Epithelial cell of esophagus (primary cell): ENCODE measurements around the gene RAD51B.

Experiments used
- DNase-seq: peaks from one replicate; pipeline ENCODE4 v3.0.0; 2010; ENCODE audit warnings: low read depth
- H3K4me3 ChIP-seq: 2 replicates; pipeline ENCODE4 v1.5.1; 2011; ENCODE audit warnings: mild to moderate bottlenecking, low read length, control low read depth
- TF ChIP-seq, protein P1 (sequence below): IDR thresholded peaks from 2 replicates; pipeline ENCODE4 v1.5.1; 2011; ENCODE audit warnings: low read depth, mild to moderate bottlenecking, low read length, control low read depth, inconsistent platforms; ENCODE audit not compliant: insufficient read depth; ENCODE audit errors: missing control alignments

The RAD51B gene

DNA sequence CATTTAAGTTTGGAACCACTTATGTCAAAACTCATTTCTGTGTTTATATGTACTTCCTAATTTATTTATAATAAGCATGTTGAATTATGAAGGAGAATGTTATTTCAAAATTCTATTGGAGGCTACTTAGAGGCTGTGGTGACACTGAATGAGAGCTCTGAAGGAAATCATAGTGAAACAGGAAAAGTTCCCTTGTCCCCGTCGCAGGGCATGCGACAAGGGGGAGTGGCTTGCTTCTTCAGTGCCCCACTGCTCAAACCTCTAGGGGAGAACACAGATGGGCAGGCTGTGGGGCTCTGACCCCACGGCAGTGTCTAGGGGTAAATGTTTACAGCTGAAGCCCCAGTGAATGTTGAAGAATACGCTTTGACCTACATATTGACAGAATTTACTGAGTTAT, 261.9 kb downstream of the RAD51B start:
- DNase-seq, result no peak
- TF ChIP-seq, protein P1, sequence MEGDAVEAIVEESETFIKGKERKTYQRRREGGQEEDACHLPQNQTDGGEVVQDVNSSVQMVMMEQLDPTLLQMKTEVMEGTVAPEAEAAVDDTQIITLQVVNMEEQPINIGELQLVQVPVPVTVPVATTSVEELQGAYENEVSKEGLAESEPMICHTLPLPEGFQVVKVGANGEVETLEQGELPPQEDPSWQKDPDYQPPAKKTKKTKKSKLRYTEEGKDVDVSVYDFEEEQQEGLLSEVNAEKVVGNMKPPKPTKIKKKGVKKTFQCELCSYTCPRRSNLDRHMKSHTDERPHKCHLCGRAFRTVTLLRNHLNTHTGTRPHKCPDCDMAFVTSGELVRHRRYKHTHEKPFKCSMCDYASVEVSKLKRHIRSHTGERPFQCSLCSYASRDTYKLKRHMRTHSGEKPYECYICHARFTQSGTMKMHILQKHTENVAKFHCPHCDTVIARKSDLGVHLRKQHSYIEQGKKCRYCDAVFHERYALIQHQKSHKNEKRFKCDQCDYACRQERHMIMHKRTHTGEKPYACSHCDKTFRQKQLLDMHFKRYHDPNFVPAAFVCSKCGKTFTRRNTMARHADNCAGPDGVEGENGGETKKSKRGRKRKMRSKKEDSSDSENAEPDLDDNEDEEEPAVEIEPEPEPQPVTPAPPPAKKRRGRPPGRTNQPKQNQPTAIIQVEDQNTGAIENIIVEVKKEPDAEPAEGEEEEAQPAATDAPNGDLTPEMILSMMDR, result no peak
- no peak overlapping the region for H3K4me3 ChIP-seq

DNA sequence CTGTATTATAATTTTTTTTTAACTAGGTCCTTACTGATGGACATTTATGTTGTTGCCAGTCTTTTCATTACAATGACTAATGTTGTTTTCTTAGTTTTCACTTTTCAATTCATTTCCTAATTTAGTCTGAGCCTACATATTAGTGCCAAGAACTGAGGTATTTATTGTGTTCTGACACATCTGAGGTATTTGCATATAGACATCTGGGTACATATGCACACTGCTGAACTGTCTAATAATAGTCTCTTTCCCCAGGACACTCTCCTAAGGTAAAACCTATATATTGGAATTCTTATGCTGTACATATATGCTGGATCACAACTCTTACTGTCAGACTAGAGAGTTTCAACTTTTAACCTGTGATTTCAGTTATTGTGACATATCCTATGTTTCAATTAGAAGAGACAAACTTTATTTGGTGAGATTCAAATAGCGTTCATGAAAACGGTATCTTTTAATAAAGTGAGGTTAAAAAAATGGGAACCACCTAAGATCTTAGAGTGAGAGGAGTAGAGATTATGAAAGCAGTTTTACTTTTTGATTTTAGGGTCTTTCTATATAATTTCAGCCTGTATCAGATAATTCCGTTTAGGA, 263.2 kb downstream of the RAD51B start:
- no peak overlapping the region for H3K4me3 ChIP-seq
- peak; percentile 41 for DNase-seq
- TF ChIP-seq, protein P1, result no peak

DNA sequence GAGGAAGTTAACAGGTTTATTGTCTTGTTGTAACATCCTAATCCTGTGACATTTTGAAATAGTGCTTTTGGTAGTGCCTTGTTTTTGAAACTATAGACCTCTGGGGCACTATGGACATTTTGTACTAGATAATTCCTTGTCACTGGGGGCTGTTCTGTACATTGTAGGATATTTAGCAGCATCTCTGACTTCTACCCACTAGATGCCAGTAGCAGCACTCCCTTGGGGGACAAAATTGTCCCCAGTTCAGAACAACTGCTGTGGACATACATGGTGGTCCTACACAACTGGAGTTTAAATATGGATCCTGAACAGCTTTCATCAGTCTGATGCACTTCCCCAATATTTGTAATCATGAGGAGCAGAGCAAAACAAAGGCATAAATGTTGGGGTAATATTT, 264.7 kb downstream of the RAD51B start:
- DNase-seq, result no peak
- no peak overlapping the region for H3K4me3 ChIP-seq
- TF ChIP-seq, protein P1, result peak; percentile 24

DNA sequence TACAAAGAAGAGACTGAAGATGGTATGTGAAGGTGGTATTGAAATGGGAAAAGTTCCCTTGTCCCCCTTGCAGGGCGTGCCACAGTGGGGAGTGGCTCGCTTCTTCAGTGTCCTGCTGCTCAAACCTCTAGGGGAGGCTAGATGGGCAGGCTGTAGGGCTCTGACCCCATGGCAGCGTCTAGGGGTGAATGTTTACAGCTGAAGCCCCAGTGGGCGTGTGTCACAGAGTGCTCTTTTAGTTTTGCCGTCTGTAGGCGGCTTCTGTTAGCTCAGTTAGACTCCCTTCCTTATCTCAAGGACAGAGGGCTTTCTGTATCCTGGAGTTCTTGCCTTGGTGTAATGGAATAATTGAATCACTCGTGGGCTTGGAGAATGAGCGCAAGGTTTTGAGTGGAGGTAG, 266.2 kb downstream of the RAD51B start:
- H3K4me3 ChIP-seq, result no peak overlapping the region
- TF ChIP-seq, protein P1, result no peak
- DNase-seq, result no peak

DNA sequence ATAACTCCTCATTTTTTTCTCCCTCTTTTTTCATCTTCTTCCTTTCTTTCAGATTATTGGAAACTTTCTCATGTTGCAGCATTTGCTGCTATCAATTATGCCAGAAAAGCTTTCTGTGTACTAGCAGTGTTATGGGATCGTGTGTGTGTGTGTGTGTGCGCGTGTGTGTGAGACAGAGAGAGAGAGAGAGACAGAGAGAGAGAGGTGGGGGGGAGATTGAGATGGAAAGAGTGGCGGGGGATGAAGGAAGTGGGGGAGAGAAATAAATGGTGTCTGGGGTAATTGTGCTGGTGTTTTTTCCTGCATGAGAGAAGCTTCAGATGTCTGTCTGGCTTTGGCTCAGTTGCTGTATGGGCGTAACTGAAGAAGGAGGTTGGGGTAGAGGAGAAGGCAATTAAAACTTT, 268.9 kb downstream of the RAD51B start:
- TF ChIP-seq, protein P1, result no peak
- no peak overlapping the region for H3K4me3 ChIP-seq
- no peak for DNase-seq

DNA sequence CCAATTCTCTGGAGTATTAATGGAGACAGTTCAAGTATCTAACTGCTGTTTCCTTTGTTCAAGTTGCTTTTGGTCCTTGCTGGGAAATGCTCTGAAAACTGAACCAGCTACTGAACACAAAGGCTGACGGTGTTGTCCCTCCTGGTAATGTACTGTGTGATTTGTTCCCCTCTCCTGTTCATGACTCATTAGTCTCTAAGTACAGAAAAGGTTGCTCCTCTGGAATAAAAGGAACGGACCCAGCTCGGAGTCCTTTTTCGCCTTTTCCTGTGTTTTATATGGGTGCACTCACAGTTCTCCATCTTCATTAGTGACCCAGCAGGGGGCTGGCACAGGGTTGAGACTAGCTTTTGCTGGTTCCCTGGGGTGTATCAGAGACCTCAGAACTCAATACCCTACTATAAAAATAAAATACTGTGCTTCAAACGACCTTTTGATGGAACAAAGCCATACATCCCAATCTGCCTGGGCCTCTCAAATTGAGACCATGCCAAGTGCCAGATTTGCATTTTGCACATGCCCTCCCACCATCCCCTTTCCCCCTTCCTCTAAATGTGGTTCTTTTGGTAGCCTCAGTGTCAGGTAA, 269.7 kb downstream of the RAD51B start:
- TF ChIP-seq, protein P1, result no peak
- peak; percentile 47 for DNase-seq
- H3K4me3 ChIP-seq, result no peak overlapping the region

DNA sequence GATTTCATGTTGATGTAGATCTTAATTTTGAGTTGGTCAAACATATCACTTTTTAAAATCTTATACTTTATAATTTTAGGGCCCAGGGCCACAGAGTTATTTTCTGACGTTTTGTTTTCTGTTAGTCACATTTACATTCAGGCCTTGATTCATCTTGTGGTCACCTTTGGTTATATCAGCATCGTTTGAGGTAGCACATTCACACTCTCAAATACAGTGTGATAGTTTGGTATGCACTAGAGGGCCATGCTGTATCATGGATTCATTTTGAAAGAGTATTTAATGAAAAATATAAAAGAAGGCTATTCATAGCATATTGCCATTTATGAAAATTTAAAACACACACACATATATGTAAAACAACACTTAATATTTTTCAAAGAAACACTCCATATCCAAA, 274.6 kb downstream of the RAD51B start:
- peak; percentile 57 for DNase-seq
- TF ChIP-seq, protein P1, result no peak
- no peak overlapping the region for H3K4me3 ChIP-seq
